K562 (cell line): ENCODE data around the gene AJAP1. TPM values are rescaled to one million over a fixed set of nuclear protein-coding genes. Genes with fewer than 3 reads are reported as not detected.

Experiments
- ATAC-seq: fragments of 200-7000 bp; cut with Tn5 transposase; 3 replicates; pipeline ENCODE4 v1.9.1; 2020; ENCODE audit warnings: moderate library complexity
- BruUV-seq: library from RNA; stranded (reverse); fragments of 400-500 nt; replicated peaks from 2 replicates; lab custom pipeline; 2021; lab: Mats Ljungman, UMichigan
- CTCF ChIA-PET: fragments of 300-600 bp; formaldehyde crosslinking; extraction: SDS; loops from one replicate; lab custom pipeline; 2021; ENCODE audit warnings: low intra/inter-chr PET ratio; lab: Yijun Ruan, JAX
- POLR2A ChIA-PET: fragments of 300-600, 350-650 bp; sonication (Branson Sonifier 250); formaldehyde crosslinking; extraction: SDS; loops from one replicate; lab custom pipeline; 2021; ENCODE audit warnings: antibody characterized with exemption, inconsistent platforms; lab: Yijun Ruan, JAX
- DNase-seq, 4 experiments: peaks; one replicate each; pipeline versions ENCODE4 v3.0.0 to v3.0.0-alpha.2; 2011 to 2018; ENCODE audit warnings: low spot score in 3 of 4, mixed read lengths in 3 of 4; ENCODE audit errors: extremely low read depth in 1 of 4
- FAIRE-seq: peaks from 2 replicates; lab custom pipeline; 2011; peaks lifted over from hg19 to GRCh38; lab: Jason Lieb, UNC
- H2AFZ ChIP-seq: 2 replicates; pipeline ENCODE4 v1.6.0; 2011; ENCODE audit warnings: low read depth, low read length, control low read depth, inconsistent platforms
- H3K27ac ChIP-seq: fragments of 200-600 bp; 3 replicates; pipeline ENCODE4 v1.8.0; 2011; ENCODE audit warnings: low read depth, mild to moderate bottlenecking, control low read depth, inconsistent platforms, low read length, moderate library complexity, mixed read lengths; ENCODE audit errors: extremely low read depth
- H3K27me3 ChIP-seq, 2 experiments: fragments of 300-600 bp in 1 of 2; 2 replicates in 1 of 2; 3 replicates in 1 of 2; pipeline versions ENCODE4 v1.6.0 to v1.8.0; 2011; ENCODE audit warnings: inconsistent platforms in 2 of 2, low read length in 2 of 2, mild to moderate bottlenecking in 1 of 2, mixed read lengths in 1 of 2, moderate library complexity in 1 of 2; ENCODE audit not compliant: control insufficient read depth in 2 of 2, insufficient read depth in 2 of 2
- H3K36me3 ChIP-seq: fragments of 300-600 bp; 3 replicates; pipeline ENCODE4 v1.8.0; 2011; ENCODE audit warnings: mild to moderate bottlenecking, low read length, inconsistent platforms; ENCODE audit not compliant: control insufficient read depth, insufficient read depth
- H3K4me1 ChIP-seq, 2 experiments: fragments of 200-600 bp in 1 of 2; replicated peaks in 1 of 2; 2 replicates in 1 of 2; 3 replicates in 1 of 2; pipeline versions ENCODE4 v1.5.1 to v1.8.0; 2011; ENCODE audit warnings: inconsistent platforms in 2 of 2, low read length in 2 of 2, mild to moderate bottlenecking in 1 of 2, mixed read lengths in 1 of 2, moderate library complexity in 1 of 2; ENCODE audit not compliant: control insufficient read depth in 2 of 2, insufficient read depth in 2 of 2
- H3K4me2 ChIP-seq: 2 replicates; pipeline ENCODE4 v1.6.1; 2011; ENCODE audit warnings: low read length, control low read depth, inconsistent platforms, mixed read lengths; ENCODE audit not compliant: insufficient read depth
- H3K4me3 ChIP-seq: fragments of 200-600 bp; sonication (generic), shearing (Covaris generic); 2 replicates; pipeline ENCODE4 v1.5.1; 2016; ENCODE audit warnings: control low read depth, inconsistent platforms
- H3K79me2 ChIP-seq: fragments of 200-600 bp; 3 replicates; pipeline ENCODE4 v1.8.0; 2011; ENCODE audit warnings: low read length, inconsistent platforms; ENCODE audit not compliant: control insufficient read depth, insufficient read depth
- H3K9ac ChIP-seq, 2 experiments: 2 replicates each; pipeline versions ENCODE4 v1.6.0 to v1.6.1; 2011; ENCODE audit warnings: low read depth in 2 of 2, low read length in 2 of 2, control low read depth in 1 of 2, inconsistent platforms in 1 of 2, mild to moderate bottlenecking in 1 of 2, mixed read lengths in 1 of 2; ENCODE audit not compliant: insufficient read depth in 1 of 2
- H3K9me1 ChIP-seq: one replicate; pipeline ENCODE4 v1.6.0; 2011; ENCODE audit warnings: inconsistent platforms, mild to moderate bottlenecking, low read length, moderate library complexity; ENCODE audit not compliant: control insufficient read depth, insufficient read depth
- H3K9me3 ChIP-seq: replicated peaks from 2 replicates; pipeline ENCODE4 v1.5.1; 2011; ENCODE audit warnings: low read depth, low read length, inconsistent platforms; ENCODE audit not compliant: control insufficient read depth, insufficient read depth
- H4K20me1 ChIP-seq: replicated peaks from 2 replicates; pipeline ENCODE4 v1.6.1; 2011; ENCODE audit warnings: low read length, inconsistent platforms, mixed read lengths; ENCODE audit not compliant: control insufficient read depth, insufficient read depth
- CBX3 ChIP-seq, 2 experiments: IDR thresholded peaks; 1 replicate in 1 of 2; 2 replicates in 1 of 2; pipeline ENCODE4 v1.6.1; 2012; ENCODE audit warnings: inconsistent platforms in 2 of 2, low read length in 2 of 2, borderline replicate concordance in 1 of 2, control low read depth in 1 of 2
- MCM5 ChIP-seq: fragments of 450-650 bp; IDR thresholded peaks from 2 replicates; pipeline ENCODE4 v1.6.1; 2016; ENCODE audit warnings: low read depth
- MTA2 ChIP-seq: fragments of 450-650 bp; IDR thresholded peaks from 2 replicates; pipeline ENCODE4 v1.6.1; 2016; ENCODE audit warnings: low read depth
- NELFE ChIP-seq: IDR thresholded peaks from 2 replicates; pipeline ENCODE4 v1.6.1; 2011; ENCODE audit warnings: mild to moderate bottlenecking; ENCODE audit not compliant: insufficient read depth, insufficient read length
- NFIC ChIP-seq: fragments of 450-650 bp; IDR thresholded peaks from 2 replicates; pipeline ENCODE4 v1.6.1; 2017; ENCODE audit warnings: mild to moderate bottlenecking, inconsistent platforms
- RBFOX2 ChIP-seq: fragments of 200-400 bp; formaldehyde crosslinking; IDR thresholded peaks from 2 replicates; pipeline ENCODE4 v1.6.1; 2017; ENCODE audit warnings: low read depth, mild to moderate bottlenecking, low read length, moderate library complexity
- RFX5 ChIP-seq: IDR thresholded peaks from 2 replicates; pipeline ENCODE4 v1.6.1; 2011; ENCODE audit warnings: low read depth, mild to moderate bottlenecking, improper control_type of control experiment, low read length
- RNF2 ChIP-seq: sonication (generic); IDR thresholded peaks from 2 replicates; pipeline ENCODE4 v1.6.1; 2016
- TAF1 ChIP-seq: IDR thresholded peaks from 2 replicates; pipeline ENCODE4 v1.6.1; 2011; ENCODE audit warnings: mild to moderate bottlenecking, low read length, moderate library complexity; ENCODE audit not compliant: insufficient read depth, control insufficient read depth, severe bottlenecking; ENCODE audit errors: extremely low read depth
- XRCC3 ChIP-seq: fragments of 450-650 bp; IDR thresholded peaks from 2 replicates; pipeline ENCODE4 v1.6.1; 2017; ENCODE audit warnings: mild to moderate bottlenecking, moderate library complexity
- ZNF589 ChIP-seq: fragments of 200-800 bp; sonication (Bioruptor generic); IDR thresholded peaks from 2 replicates; pipeline ENCODE4 v1.6.1; 2016; ENCODE audit warnings: low read depth, missing genetic modification characterization, missing compliant biosample characterization
- WGBS: fragments of 100-300 bp; shearing (Covaris generic); methylation state at CpG from one replicate; pipeline ENCODE4 v1.1.6; 2016; ENCODE audit warnings: low coverage, mixed read lengths; ENCODE audit not compliant: insufficient coverage; ENCODE audit errors: missing lambda C conversion rate; 5-methylcytosine and 5-hydroxymethylcytosine counted together
- in situ Hi-C: fragments of 300-500 bp; cut with MboI; formaldehyde crosslinking; loops from 4 replicates; pipeline ENCODE4 v1.15.0; 2018; ENCODE audit warnings: inconsistent platforms, mixed read lengths
- intact Hi-C: fragments of 100-400 bp; cut with micrococcal nuclease; formaldehyde crosslinking; loops from 2 replicates; pipeline ENCODE4 v1.14.2; 2022
- polyA plus RNA-seq, 8 experiments: library from polyadenylated mRNA; depleted of rRNA in 4 of 8; stranded (reverse) in 5 of 8; unstranded in 3 of 8; fragments of >200 nt; fragmentation: Nextera tagmentation in 2 of 8; fragmentation: Illumina TruSeq in 1 of 8; extraction: Ambion mirVana in 2 of 8; extraction: Trizol in 1 of 8; gene quantifications; 2 replicates each; pipeline versions ENCODE4 v1.2.1 to v1.2.3, GENCODE V29; 2011 to 2014; ENCODE audit warnings: inconsistent platforms in 1 of 8, missing spikeins in 1 of 8
- total RNA-seq, 7 experiments: library from RNA; depleted of rRNA in 6 of 7; stranded (reverse); fragments of >200 nt in 6 of 7; fragmentation: Illumina TruSeq in 2 of 7; extraction: Trizol in 2 of 7; gene quantifications; 2 replicates each; pipeline versions ENCODE4 v1.2.1 to v1.2.3, GENCODE V29; 2011 to 2021; ENCODE audit warnings: low replicate concordance in 1 of 7
- TF ChIP-seq, protein P1 (sequence below): fragments of 250-450 bp; sonication (Bioruptor Pico); IDR thresholded peaks from 2 replicates; pipeline ENCODE4 v1.5.0; 2021
- TF ChIP-seq, protein P2 (sequence below): fragments of 450-650 bp; formaldehyde crosslinking; IDR thresholded peaks from 2 replicates; pipeline ENCODE4 v1.4.0; 2020; ENCODE audit warnings: mild to moderate bottlenecking, moderate library complexity

Gene AJAP1
- total and polyA plus RNA-seq, 9 of the 15 experiments (the other 6 are each of a cell fraction or from before 2014, with no cell fraction given): not detected

DNA sequence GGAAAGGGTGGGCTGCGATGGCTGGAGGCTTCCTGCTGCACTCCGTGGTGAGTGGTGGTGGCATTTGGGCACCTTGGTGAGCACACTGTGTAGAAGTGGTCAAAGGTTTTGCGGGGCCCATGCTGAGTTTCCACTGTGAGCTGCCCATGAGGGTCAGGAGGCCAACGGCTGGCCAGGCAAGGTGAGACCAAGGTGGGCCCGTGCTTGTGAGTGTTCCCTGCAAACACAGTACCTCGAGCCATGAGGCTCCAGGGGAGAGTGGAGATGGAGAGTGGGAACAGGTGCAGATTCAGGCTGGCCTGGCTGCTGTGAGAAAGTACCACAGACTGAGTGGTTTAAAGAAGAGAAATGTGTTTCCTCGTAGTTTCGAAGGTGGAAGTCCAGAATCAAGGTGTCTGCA, 40.8 kb downstream of the AJAP1 start:
- WGBS: 1% methylated on average over 8 of the region's 8 CpGs
- in situ Hi-C loops: no loop called here
- Histone ChIP-seq H3K9me3 (no peaks in the 10 kb centered on the region), H3K4me3 (no peak overlapping the region), H2AFZ (no peak overlapping the region), H3K27ac (no peak overlapping the region), H4K20me1 (peaks cover 12% of the 10 kb centered on the region; the same call in 1 of the 2 replicates), H3K79me2 (no peaks in the 10 kb centered on the region), H3K9ac (no peak overlapping the region), H3K9me1 (no peaks in the 10 kb centered on the region), H3K4me1 (no peaks in the 10 kb centered on the region), H3K4me2 (no peak overlapping the region), H3K27me3 (peaks cover 0 to 15% of the 10 kb centered on the region in 2 experiments; a peak in 2 of 5 replicates), H3K36me3 (no peaks in the 10 kb centered on the region)
- no peak for DNase-seq
- FAIRE-seq: no peak
- ChIA-PET POLR2A (interaction anchor here (0.6 kb wide), 1 partner anchor 216 kb away, joined by 3 read pairs; no protein-coding TSS in a partner anchor), CTCF (no interaction called here)
- no peak for TF ChIP-seq XRCC3
- no peak for TF ChIP-seq RFX5
- TF ChIP-seq NELFE: no peak
- BruUV-seq: no TSS peak
- intact Hi-C loops: no loop called here
- ATAC-seq: no peak

DNA sequence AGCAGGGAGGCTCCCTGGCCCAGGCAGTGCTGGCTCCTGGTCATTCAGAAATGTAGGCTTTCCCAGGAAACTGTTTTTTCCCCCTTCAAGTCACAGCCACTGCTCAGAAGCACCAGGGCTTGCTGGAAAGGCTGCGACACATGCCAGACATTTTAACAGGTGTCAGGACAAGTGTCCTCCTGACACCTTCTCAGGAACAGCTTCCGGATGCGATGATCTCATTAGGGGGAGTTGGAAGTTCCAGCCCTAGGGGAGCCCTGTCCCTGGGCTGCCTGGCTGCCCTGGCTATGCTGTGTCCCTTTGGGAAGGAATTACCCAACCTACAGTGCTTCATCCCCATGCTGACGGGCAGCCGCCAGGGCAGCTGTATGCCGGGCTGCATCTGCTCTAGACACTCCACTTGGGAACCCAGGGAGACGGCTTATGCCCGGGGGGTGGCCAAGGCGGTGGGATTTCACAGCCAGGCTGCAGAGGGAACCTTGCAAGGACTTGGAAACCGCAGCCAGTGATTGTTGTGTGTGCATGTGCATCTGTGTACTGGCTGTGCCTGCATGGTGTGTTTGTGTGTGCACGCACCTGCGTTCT, 41.8 kb downstream of the AJAP1 start:
- WGBS: under 1% methylated on average over 12 of the region's 12 CpGs
- H3K79me2 ChIP-seq: no peaks in the 10 kb centered on the region
- peaks cover 0 to 10% of the 10 kb centered on the region in 2 experiments; a peak in 2 of 5 replicates for H3K27me3 ChIP-seq
- POLR2A ChIA-PET: no interaction called here
- no peak for ATAC-seq
- no peak overlapping the region for H3K9ac ChIP-seq
- no peaks in the 10 kb centered on the region for H3K9me3 ChIP-seq
- H4K20me1 ChIP-seq: 0 out of 2 replicates have a peak, but pooled peaks cover 12% of the 10 kb centered on the region
- no peak overlapping the region for H3K4me3 ChIP-seq
- H3K9me1 ChIP-seq: no peaks in the 10 kb centered on the region
- no peaks in the 10 kb centered on the region for H3K36me3 ChIP-seq
- H2AFZ ChIP-seq: no peak overlapping the region
- no peaks in the 10 kb centered on the region for H3K4me1 ChIP-seq
- no peak overlapping the region for H3K4me2 ChIP-seq
- FAIRE-seq: no peak
- TF ChIP-seq CBX3 (IDR thresholded peaks at IDR 0.05; ENCODE audit: borderline replicate concordance in 1 of 2, low read length in 2 of 2) (no peak), ZNF589 (CRISPR knock-in tag) (no peak), MCM5 (no peak), MTA2 (no peak), RNF2 (no peak), TAF1 (no peak), NFIC (no peak), RBFOX2 (no peak)
- TF ChIP-seq, protein P1, sequence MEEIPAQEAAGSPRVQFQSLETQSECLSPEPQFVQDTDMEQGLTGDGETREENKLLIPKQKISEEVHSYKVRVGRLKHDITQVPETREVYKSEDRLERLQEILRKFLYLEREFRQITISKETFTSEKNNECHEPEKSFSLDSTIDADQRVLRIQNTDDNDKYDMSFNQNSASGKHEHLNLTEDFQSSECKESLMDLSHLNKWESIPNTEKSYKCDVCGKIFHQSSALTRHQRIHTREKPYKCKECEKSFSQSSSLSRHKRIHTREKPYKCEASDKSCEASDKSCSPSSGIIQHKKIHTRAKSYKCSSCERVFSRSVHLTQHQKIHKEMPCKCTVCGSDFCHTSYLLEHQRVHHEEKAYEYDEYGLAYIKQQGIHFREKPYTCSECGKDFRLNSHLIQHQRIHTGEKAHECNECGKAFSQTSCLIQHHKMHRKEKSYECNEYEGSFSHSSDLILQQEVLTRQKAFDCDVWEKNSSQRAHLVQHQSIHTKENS: no peak
- TF ChIP-seq, protein P2, sequence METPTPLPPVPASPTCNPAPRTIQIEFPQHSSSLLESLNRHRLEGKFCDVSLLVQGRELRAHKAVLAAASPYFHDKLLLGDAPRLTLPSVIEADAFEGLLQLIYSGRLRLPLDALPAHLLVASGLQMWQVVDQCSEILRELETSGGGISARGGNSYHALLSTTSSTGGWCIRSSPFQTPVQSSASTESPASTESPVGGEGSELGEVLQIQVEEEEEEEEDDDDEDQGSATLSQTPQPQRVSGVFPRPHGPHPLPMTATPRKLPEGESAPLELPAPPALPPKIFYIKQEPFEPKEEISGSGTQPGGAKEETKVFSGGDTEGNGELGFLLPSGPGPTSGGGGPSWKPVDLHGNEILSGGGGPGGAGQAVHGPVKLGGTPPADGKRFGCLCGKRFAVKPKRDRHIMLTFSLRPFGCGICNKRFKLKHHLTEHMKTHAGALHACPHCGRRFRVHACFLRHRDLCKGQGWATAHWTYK (CRISPR knock-in tag): no peak
- DNase-seq: no peak
- intact Hi-C loops: no loop called here
- in situ Hi-C loops: no loop called here
- CTCF ChIA-PET: no interaction called here
- no TSS peak for BruUV-seq
- no peak overlapping the region for H3K27ac ChIP-seq
